HG02840 (cell line): ENCODE results near the gene CYP2D6.
"Not testable (repeated sequence)": the region's sequence is repeated elsewhere in the genome, so short reads cannot be mapped to it uniquely, and the experiment has no call there.

Source experiments
- ATAC-seq: cut with Tn5 transposase; IDR thresholded peaks from one replicate; pipeline ENCODE4 v1.9.1; 2021; ENCODE audit warnings: mild to moderate bottlenecking, moderate library complexity, moderate number of reproducible peaks; ENCODE audit not compliant: unreplicated experiment, low FRiP score

Gene CYP2D6

DNA sequence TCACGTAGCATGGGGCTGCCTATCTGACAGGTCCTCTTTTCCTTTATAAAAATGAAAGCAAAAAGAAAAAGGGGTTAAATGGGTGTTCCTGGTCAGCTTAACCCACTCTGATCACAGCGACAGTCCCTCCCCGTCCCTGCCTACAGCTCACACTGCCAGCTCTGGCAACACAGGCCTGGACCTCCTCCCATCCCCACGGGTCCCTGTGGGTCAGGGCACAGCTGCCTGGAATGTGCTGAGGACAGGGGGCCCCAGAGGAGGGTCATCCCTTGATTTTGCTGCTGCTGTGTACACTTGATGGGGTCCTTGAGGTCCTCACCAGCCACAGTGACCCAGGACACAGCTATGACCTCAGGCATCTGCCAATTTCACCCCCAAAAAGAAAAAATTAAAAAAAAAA lies 29.6 kb upstream of the CYP2D6 start:
- no peak for ATAC-seq

DNA sequence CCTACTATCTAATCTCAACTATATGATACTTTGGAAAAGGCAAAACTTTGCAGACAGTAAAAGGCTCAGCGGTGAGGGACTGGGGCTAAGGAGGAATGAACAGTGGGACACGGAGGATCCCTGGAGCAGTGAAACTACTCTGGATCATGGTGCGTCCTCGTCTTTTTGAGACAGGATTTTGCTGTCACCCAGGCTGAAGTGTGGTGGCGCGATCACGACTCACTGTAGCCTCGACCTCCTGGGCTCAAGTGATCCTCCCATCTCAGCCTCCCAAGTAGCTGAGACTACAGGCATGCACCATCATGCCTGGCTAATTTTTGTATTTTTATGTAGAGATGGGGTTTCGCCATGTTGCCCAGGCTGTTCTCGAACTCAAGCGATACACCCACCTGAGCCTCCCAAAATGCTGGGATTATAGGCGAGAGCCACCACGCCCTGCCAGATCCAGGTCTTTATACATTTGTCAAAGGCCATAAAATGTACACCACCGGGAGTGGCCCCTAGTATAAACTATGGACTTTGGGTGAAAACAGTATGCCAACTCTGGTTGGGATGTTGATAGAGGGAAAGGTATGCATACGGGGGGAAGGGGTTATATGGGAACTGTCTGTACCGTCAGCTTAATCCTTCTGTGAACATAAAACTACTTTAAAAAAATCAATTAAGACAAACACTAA lies 28.0 kb upstream of the CYP2D6 start:
- no peak for ATAC-seq

DNA sequence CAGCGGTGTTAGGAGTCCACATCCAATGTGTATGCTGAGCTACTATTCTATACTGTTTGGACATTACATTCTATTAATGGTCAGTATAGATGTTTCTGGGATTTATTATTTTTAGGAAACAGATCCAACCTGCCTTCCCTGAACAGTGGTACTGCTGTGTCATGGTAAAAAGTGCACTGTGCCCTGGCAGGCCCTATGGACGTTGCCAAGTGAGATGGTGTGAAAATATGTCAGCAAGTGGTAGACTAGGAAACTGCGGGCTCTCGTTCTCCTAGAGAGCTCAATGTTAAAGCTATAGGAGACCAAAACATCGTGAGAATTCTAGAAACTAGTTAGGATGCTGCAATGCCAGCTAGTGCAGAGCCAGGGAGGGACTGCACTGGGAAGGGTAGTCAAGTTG lies 26.0 kb upstream of the CYP2D6 start:
- no peak for ATAC-seq

DNA sequence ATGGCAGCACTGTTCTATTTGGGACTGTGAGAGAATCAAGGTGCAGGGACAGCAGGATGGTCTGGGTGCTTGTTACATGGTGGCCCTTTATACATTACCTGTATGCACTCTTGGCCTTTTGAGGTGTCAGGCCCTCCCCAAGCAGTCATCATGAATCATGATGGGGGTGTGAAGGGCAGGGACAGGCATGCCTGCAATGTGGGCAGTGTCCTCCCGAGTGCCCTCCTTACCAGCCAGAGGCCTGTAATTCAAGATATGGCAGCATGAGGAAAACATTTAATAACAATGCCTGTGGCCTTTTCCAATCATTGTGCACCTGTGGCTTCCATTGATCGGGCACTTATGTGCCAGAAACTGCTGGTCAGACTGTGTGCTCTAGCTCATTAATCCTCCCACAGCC lies 25.5 kb upstream of the CYP2D6 start:
- no peak for ATAC-seq

DNA sequence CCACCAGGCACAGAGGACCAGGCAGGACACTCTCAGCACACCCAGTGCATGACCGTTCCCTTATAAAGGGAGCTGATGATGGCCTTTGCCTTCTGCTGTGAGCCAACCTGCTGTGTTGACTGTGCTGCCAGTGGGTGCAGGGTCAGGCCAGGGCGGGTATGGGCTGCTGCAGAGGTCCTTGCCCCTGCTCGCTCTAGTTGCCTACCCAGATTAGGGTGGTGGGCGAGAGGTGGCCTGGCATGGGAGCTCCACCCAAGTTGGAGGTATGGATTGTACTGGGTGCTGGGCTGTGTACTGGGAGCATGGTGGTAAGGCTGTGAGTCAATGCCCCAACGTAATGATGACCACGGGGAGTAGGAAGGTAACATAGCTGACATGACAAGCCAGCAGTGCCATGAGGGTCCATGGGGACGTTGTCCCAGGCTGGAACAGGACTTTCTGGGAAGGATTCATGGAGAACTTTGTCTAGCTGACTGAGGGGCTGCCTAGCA lies 24.5 kb upstream of the CYP2D6 start:
- no peak for ATAC-seq

DNA sequence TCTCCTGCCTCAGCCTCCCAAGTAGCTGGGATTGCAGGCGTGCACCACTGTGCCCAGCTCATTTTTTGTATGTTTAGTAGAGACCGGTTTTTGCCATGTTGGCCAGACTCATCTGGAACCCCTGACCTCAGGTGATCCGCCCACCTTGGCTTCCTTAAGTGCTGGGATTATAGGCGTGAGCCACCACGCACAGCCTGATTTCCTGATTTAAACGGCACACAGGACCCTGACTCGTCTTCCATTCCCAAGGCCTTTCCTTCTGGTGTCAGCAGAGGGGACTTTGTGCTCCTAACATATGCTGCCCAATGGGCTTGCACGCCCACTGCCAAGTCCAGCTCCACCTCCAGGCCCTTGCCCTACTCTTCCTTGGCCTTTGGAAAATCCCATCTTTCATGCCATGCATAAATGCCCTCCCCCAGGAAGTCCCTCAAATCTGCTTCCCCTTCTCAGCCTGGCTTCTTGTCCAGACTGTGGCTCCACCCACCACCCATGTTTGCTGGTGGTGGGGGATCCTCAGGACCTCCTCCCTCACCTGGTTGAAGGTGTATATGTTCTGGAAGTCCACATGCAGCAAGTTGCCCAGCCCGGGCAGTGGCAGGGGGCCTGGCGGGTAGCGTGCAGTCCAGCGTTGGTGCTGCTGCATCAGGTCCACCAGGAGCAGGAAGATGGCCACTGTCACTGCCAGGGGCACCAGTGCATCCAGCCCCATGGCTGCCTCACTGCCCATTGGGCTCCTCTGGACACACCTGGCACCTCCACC lies 23.9 kb upstream of the CYP2D6 start:
- ATAC-seq: no peak

DNA sequence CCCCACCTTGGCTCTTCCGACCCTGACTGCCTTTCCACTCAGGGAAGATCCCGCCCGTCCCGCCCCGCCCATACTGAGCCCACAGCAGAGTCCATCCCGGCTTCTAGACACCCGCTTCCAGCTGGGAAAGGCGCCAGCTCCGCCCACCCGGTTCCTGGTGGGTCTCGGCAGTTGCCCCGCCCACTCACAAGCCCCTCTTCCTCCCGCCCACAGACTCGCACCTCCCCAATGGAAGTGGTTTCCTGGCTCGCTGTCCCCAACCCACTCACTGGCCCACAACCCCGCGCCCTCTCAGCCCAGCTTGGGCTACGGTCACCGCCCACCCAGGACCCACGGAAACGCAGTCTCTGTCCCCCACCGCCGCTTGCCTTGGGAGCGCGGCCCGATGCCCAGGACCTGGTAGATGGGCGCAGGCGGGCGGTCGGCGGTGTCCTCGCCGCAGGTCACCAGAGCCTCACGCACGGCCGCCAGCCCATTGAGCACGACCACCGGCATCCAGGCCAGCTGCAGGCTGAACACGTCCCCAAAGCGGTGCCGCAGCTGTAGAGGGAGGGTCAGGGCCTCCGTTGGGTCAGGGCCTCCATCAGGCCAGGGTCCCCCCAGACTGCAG lies 22.2 kb upstream of the CYP2D6 start:
- ATAC-seq: no peak

DNA sequence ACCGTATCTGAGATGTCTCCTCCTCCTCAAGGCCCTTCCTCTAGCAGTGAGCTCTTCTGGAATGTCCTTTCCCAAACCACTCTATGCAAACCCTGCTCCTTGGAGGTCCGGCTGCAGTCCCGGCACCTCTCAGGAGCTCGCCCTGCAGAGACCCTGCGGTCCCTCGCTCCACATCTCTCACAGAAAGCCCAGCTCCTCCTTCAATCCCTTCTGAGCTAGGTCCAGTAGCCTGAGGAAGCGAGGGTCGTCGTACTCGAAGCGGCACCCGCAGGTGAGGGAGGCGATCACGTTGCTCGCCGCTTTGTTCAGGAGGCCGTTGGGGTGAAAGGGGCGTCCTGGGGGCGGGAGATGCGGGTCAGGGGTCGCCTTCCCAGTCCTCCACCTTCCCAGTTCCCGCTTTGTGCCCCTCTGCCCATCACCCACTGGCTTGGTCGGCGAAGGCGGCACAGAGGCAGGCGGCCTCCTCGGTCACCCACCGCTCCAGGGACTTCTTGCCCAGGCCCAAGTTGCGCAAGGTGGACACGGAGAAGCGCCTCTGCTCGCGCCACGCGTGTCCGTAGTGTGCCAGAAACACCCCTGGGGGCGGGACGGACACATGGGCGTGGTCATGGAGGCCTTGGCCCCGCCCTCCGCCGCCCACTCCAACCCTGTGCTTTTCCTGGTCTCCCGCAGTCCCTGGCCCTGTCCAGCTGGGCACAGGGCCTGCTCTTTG lies 21.5 kb upstream of the CYP2D6 start:
- ATAC-seq: no peak

DNA sequence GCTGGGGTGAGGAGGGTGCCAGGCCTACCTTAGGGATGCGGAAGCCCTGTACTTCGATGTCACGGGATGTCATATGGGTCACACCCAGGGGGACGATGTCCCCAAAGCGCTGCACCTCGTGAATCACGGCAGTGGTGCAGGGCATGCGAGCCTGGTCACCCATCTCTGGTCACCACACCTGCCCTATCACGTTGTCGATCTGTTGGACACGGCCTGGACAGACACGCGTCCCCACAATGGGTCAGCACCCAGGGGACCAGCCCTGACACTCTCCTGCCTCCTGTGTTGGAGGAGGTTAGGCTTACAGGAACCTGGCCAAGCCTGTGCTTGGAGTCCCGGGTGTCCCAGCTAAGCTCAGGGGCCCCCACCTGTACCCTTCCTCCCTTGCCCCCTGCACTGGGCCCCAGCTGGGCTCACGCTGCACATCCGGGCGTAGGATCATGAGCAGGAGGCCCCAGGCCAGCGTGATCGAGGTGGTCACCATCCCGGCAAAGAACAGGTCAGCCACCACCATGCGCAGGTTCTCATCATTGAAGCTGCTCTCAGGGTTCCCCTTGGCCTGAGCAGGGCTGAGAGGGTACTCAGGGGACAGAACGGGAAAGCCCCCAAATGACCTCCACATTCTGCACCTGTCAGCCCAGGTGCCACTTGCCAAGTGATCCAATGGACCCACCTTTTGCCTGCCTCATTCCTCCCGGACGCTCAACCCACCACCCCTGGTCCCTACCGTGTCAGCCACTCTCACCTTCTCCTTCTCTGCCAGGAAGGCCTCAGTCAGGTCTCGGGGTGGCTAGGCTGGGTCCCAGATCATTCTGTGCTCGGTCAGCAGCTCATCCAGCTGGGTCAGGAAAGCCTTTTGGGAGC lies 20.3 kb upstream of the CYP2D6 start:
- no peak for ATAC-seq

DNA sequence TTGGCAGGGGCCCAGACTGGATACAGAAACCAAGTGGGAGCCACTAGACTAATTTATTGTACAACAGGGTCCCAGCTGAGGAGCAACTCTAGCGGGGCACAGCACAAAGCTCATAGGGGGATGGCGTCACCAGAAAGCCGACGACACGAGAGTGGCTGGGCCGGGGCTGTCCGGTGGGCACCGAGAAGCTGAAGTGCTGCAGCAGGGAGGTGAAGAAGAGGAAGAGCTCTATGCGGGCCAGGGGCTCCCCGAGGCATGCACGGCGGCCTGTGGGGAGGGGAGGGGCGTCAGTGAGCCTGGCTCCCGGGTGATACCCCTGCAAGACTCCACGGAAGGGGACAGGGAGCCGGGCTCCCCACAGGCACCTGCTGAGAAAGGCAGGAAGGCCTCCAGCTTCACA lies 19.2 kb upstream of the CYP2D6 start:
- ATAC-seq: not testable (repeated sequence)

DNA sequence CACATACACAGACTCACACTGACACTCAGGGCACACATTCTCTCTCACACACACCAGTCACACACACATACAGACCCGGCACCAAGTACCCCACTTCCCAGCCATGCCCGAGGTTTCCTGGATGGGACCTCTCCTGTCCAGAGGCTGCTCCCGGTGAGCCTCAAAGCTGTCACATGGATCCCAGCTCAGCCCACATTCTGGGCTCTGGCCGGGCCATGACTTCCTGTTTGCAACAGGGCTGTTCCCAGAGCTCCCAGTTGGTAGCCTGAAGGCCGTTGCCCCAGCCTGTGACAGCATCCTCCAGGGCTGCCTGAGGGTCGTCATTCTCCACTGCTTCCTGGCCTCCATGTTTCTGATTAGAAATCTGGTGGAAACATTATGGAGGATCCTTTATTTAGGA lies 14.6 kb upstream of the CYP2D6 start:
- no peak for ATAC-seq

DNA sequence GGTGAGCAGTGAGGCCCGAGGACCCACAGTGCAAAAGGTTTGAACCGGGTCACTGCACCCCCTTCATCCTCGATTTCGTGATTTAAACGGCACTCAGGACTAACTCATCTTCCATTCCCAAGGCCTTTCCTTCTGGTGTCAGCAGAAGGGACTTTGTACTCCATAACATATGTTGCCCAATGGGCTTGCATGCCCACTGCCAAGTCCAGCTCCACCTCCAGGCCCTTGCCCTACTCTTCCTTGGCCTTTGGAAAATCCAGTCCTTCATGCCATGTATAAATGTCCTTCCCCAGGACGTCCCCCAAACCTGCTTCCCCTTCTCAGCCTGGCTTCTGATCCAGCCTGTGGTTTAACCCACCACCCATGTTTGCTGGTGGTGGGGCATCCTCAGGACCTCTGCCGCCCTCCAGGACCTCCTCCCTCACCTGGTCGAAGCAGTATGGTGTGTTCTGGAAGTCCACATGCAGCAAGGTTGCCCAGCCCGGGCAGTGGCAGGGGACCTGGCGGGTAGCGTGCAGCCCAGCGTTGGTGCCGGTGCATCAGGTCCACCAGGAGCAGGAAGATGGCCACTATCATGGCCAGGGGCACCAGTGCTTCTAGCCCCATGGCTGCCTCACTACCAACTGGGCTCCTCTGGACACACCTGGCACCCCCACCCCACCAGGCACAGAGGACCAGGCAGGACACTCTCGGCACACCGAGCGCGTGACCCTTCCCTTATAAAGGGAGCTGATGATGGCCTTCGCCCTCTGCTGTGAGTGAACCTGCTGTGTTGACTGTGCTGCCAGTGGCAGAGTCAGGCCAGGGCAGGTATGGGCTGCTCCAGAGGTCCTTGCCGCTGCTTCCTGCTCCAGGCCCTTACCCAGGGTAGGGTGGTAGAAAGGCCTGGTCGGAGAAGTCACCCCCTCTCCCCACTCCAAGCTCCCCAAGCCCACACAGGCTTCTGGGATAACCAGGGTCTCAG lies 13.5 kb upstream of the CYP2D6 start:
- ATAC-seq: not testable (repeated sequence)

DNA sequence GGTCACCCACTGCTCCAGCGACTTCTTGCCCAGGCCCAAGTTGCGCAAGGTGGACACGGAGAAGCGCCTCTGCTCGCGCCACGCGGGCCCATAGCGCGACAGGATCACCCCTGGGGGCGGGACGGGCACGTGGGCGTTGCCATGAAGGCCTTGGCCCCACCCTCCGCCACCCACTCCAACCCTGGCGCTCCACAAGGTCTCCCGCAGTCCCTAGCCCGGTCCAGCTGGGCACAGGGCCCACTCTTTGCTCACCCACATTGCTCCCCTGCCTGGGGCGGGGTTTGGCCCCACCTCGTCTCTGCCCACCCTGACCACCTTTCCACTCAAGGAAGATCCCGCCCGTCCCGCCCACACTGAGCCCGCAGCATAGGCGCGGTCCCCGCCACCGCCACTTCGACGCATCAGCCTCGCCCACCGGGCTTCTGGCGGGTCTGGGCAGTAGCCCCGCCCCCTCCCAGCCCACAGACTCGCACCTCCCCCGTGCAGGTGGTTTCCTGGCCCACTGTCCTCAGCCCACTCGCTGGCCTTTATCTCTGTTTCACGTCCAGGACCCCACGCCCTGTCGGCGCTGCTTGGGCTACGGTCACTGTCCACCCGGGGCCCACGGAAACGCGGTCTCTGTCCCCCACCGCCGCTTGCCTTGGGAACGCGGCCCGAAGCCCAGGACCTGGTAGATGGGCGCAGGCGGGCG lies 12.3 kb upstream of the CYP2D6 start:
- no peak for ATAC-seq

DNA sequence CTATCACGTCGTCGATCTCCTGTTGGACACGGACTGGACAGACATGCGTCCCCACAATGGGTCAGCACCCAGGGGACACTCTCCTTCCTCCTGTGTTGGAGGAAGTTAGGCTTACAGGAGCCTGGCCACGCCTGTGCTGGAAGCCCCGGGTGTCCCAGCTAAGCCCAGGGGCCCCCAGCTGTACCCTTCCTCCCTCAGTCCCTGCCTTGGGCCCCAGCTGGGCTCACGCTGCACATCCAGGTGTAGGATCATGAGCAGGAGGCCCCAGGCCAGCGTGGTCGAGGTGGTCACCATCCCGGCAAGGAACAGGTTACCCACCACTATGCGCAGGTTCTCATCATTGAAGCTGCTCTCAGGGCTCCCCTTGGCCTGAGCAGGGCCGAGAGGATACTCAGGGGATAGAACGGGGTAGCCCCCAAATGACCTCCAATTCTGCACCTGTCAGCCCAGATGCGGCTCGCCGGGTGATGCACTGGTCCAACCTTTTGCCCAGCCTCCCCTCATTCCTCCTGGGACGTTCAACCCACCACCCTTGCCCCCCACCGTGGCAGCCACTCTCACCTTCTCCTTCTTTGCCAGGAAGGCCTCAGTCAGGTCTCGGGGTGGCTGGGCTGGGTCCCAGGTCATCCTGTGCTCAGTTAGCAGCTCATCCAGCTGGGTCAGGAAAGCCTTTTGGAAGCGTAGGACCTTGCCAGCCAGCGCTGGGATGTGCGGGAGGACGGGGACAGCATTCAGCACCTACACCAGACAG lies 10.9 kb upstream of the CYP2D6 start:
- not testable (repeated sequence) for ATAC-seq

DNA sequence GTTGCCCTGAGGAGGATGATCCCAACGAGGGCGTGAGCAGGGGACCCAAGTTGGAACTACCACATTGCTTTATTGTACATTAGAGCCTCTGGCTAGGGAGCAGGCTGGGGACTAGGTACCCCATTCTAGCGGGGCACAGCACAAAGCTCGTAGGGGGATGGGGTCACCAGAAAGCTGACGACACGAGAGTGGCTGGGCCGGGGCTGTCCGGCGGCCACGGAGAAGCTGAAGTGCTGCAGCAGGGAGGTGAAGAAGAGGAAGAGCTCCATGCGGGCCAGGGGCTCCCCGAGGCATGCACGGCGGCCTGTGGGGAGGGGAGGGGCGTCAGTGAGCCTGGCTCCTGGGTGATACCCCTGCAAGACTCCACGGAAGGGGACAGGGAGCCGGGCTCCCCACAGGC lies 9.5 kb upstream of the CYP2D6 start:
- ATAC-seq: not testable (repeated sequence)

DNA sequence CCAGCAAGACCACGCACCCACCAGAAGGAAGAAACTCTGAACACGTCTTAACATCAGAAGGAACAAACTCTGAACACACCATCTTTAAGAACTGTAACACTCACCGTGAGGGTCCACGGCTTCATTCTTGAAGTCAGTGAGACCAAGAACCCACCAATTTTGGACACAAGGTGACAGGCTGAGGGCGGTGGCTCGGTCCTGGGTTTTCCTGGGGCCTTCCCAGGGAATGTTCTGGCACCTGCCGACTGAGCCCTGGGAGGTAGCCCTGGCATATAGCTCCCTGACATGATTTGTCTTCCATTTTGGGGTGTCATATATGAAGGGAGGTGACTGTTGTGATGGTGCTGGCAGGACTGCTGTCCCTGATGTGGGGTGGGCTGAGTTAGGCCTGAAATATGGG lies 8.9 kb upstream of the CYP2D6 start:
- not testable (repeated sequence) for ATAC-seq

DNA sequence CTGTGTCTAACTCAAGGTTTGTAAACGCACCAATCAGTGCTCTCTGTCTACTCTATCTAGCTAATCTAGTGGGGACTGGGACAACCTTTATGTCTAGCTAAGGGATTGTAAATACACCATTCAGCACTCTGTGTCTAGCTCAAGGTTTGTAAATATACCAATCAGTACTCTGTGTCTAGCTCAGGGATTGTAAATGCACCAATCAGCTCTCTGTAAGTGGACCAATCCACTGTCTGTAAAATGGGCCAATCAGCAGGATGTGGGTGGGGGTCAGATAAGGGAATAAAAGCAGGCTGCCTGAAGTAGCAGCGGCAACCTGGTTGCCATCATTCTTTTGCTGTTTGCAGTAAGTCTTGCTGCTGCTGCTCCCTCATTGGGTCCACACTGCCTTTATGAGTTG lies 8.4 kb upstream of the CYP2D6 start:
- ATAC-seq: no peak
